ENCODE results near the gene SV2C. TPM values are rescaled to one million over a fixed set of nuclear protein-coding genes. Genes with fewer than 3 reads are reported as not detected.
"Not testable (repeated sequence)": the region's sequence is repeated elsewhere in the genome, so short reads cannot be mapped to it uniquely, and the experiment has no call there.

The SV2C gene
- total and polyA plus RNA-seq, 10 of the 15 experiments (the other 5 are each of a cell fraction or from before 2014, with no cell fraction given): under 0.01 to 1.1 (median 0.63) TPM

DNA sequence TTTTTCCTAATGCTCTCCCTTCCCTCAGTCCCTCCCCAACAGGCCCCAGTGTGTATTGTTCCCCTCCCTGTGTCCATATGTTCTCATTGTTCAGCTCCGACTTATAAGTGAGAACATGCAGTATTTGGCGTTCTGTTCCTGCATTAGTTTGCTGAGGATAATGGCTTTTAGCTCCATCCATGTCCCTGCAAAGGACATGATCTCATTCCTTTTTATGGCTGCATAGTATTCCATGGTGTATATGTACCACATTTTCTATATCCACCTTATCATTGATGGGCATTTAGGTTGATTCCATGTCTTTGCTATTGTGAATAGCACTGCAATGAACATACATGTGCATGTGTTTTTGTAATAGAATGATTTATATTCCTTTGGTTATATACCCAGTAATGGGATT, 6.0 kb downstream of the SV2C start:
- H3K9me3 ChIP-seq (replicated peaks; ENCODE audit: control insufficient read depth, insufficient read depth, low read length); H3K4me3 ChIP-seq; DNase-seq (ENCODE audit: low read depth, low spot score); H3K27ac ChIP-seq (ENCODE audit: control insufficient read depth, insufficient read depth); H3K79me2 ChIP-seq (ENCODE audit: control insufficient read depth, insufficient read depth, low read length); H3K27me3 ChIP-seq (replicated peaks in 1 of 2; ENCODE audit: control insufficient read depth in 2 of 2, insufficient read depth in 2 of 2, low read length in 1 of 2); in situ Hi-C loops (cut with MboI); H3K9ac ChIP-seq (ENCODE audit: control insufficient read depth, insufficient read depth, low read length); intact Hi-C loops (cut with micrococcal nuclease; ENCODE audit: unreplicated experiment); ATAC-seq; FAIRE-seq; H3K36me3 ChIP-seq (ENCODE audit: control insufficient read depth in 2 of 2, insufficient read depth in 2 of 2, low read length in 1 of 2); H3K4me2 ChIP-seq (ENCODE audit: control insufficient read depth, insufficient read depth); H4K20me1 ChIP-seq (ENCODE audit: control insufficient read depth, insufficient read depth); POLR2A ChIA-PET; BruUV-seq (replicated peaks); RAD21 ChIA-PET (ENCODE audit: unreplicated experiment); H2AFZ ChIP-seq (ENCODE audit: control insufficient read depth, low read depth, low read length); H3K4me1 ChIP-seq (ENCODE audit: control insufficient read depth, insufficient read depth, low read length): not testable (repeated sequence)
- SMC1A ChIA-PET (ENCODE audit: uncharacterized antibody, unreplicated experiment): interaction anchor here (1.8 kb wide), 1 partner anchor 10 kb away, joined by 8 read pairs; no protein-coding TSS in a partner anchor
- WGBS (ENCODE audit: insufficient coverage, insufficient replicate concordance, low lambda C conversion rate, missing lambda C conversion rate): 30% methylated on average over 2 of the region's 2 CpGs
- CTCF ChIA-PET: interaction anchor here (0.8 to 1.5 kb wide), 3 partner anchors 16 to 263 kb away, joined by 3 to 4 read pairs (median 3); no protein-coding TSS in a partner anchor

GRCh38 chr5:76091351-76091750, 8.2 kb downstream of the SV2C start:
- intact Hi-C loops (cut with micrococcal nuclease; ENCODE audit: unreplicated experiment): no loop called here
- ATAC-seq: no peak
- H3K79me2 ChIP-seq (ENCODE audit: control insufficient read depth, insufficient read depth, low read length): no peaks in the 10 kb centered on the region
- H3K9ac ChIP-seq (ENCODE audit: control insufficient read depth, insufficient read depth, low read length): no peak overlapping the region
- DNase-seq (ENCODE audit: low read depth, low spot score): no peak
- ChIA-PET SMC1A (ENCODE audit: uncharacterized antibody, unreplicated experiment) (no interaction called here), RAD21 (ENCODE audit: unreplicated experiment) (no interaction called here), CTCF (no interaction called here), POLR2A (no interaction called here)
- no peaks in the 10 kb centered on the region; a peak in 1 of 4 replicates for H3K27me3 ChIP-seq (replicated peaks in 1 of 2; ENCODE audit: control insufficient read depth in 2 of 2, insufficient read depth in 2 of 2, low read length in 1 of 2)
- no peak overlapping the region for H2AFZ ChIP-seq (ENCODE audit: control insufficient read depth, low read depth, low read length)
- no peak overlapping the region for H3K4me2 ChIP-seq (ENCODE audit: control insufficient read depth, insufficient read depth)
- H3K4me3 ChIP-seq: no peak overlapping the region
- no TSS peak for BruUV-seq (replicated peaks)
- in situ Hi-C loops (cut with MboI): no loop called here
- no peak overlapping the region for H3K27ac ChIP-seq (ENCODE audit: control insufficient read depth, insufficient read depth)
- H3K4me1 ChIP-seq (ENCODE audit: control insufficient read depth, insufficient read depth, low read length): no peaks in the 10 kb centered on the region
- no peaks in the 10 kb centered on the region for H4K20me1 ChIP-seq (ENCODE audit: control insufficient read depth, insufficient read depth)
- no peaks in the 10 kb centered on the region for H3K36me3 ChIP-seq (ENCODE audit: control insufficient read depth in 2 of 2, insufficient read depth in 2 of 2, low read length in 1 of 2)
- H3K9me3 ChIP-seq (replicated peaks; ENCODE audit: control insufficient read depth, insufficient read depth, low read length): no peaks in the 10 kb centered on the region
- WGBS (ENCODE audit: insufficient coverage, insufficient replicate concordance, low lambda C conversion rate, missing lambda C conversion rate): 18% methylated on average over 1 of the region's 1 CpG
- no peak for FAIRE-seq
- TF ChIP-seq ZNF384 (IDR thresholded peaks at IDR 0.05; ENCODE audit: borderline replicate concordance, low read depth, low read length) (no peak), ELK1 (IDR thresholded peaks at IDR 0.05; ENCODE audit: low read depth, low read length) (no peak), ZZZ3 (IDR thresholded peaks at IDR 0.05; ENCODE audit: control insufficient read depth, insufficient read length, low read depth) (no peak), RAD21 (IDR thresholded peaks at IDR 0.05; ENCODE audit: insufficient read depth, low read depth, low read length) (no peak), HDAC6 (IDR thresholded peaks at IDR 0.05; ENCODE audit: unreplicated experiment) (no peak), ASH2L (IDR thresholded peaks at IDR 0.05; ENCODE audit: borderline replicate concordance, low read depth) (no peak), NR2F1 (conservative IDR thresholded peaks at IDR 0.05) (no peak), ZNF274 (IDR thresholded peaks at IDR 0.05; ENCODE audit: insufficient read depth, insufficient read length) (no peak), KLF5 (IDR thresholded peaks at IDR 0.05; ENCODE audit: partially characterized antibody) (no peak), ZBTB11 (CRISPR knock-in tag; IDR thresholded peaks at IDR 0.05) (no peak), ATF7 (IDR thresholded peaks at IDR 0.05; ENCODE audit: low read depth) (no peak), MYC (IDR thresholded peaks at IDR 0.05; ENCODE audit: insufficient read depth, insufficient read length, insufficient replicate concordance, low read length, severe bottlenecking) (no peak), CHD1 (IDR thresholded peaks at IDR 0.05; ENCODE audit: low read depth, low read length) (no peak), NR2C2 (IDR thresholded peaks at IDR 0.05; ENCODE audit: borderline replicate concordance, control insufficient read depth, insufficient read length, low read depth) (no peak), CREB1 (IDR thresholded peaks at IDR 0.05; ENCODE audit: low read depth) (no peak)
